Transverse colon (tissue), 4 donors: ENCODE data around the gene HTT-AS. TPM values are rescaled to one million over a fixed set of nuclear protein-coding genes. Genes with fewer than 3 reads are reported as not detected.

Experiments
- DNase-seq: peaks from one replicate; pipeline ENCODE4 v3.0.0-alpha.2; 2019
- H3K27ac ChIP-seq, 4 donors: fragments of 200-600 bp; sonication (generic); 2 replicates each; pipeline ENCODE4 v1.5.1; 2016 to 2018; ENCODE audit warnings: inconsistent platforms in 4 of 4
- H3K27me3 ChIP-seq: fragments of 200-600 bp; sonication (generic); 2 replicates; pipeline ENCODE4 v1.5.1; 2017; ENCODE audit warnings: inconsistent platforms
- H3K36me3 ChIP-seq, 4 donors: fragments of 200-600 bp; sonication (generic); 2 replicates each; pipeline ENCODE4 v1.5.1; 2017 to 2019; ENCODE audit warnings: inconsistent platforms in 4 of 4
- H3K4me1 ChIP-seq, 4 donors: fragments of 200-600 bp; sonication (generic); 2 replicates each; pipeline ENCODE4 v1.5.1; 2017 to 2020; ENCODE audit warnings: inconsistent platforms in 4 of 4
- H3K4me3 ChIP-seq, 4 donors: fragments of 200-600 bp; sonication (generic); 1 replicate in 1 of 4; 2 replicates in 3 of 4; pipeline versions ENCODE4 v1.5.1 to v1.6.1; 2017 to 2019; ENCODE audit warnings: inconsistent platforms in 4 of 4
- H3K9me3 ChIP-seq, 2 donors: fragments of 200-600 bp; sonication (generic); 2 replicates each; pipeline ENCODE4 v1.5.1; 2017 to 2019; ENCODE audit warnings: inconsistent platforms in 2 of 2
- EP300 ChIP-seq: sonication (generic); formaldehyde crosslinking; IDR thresholded peaks from one replicate; pipeline ENCODE4 v1.6.1; 2017; ENCODE audit warnings: antibody characterized with exemption, low read depth
- POLR2A ChIP-seq: fragments of 450-650 bp; IDR thresholded peaks from one replicate; pipeline ENCODE4 v1.6.1; 2016; ENCODE audit warnings: antibody characterized with exemption, mild to moderate bottlenecking, moderate library complexity
- POLR2AphosphoS5 ChIP-seq, 3 donors: sonication (generic); formaldehyde crosslinking; IDR thresholded peaks; one replicate each; pipeline ENCODE4 v1.6.1; 2016; ENCODE audit warnings: antibody characterized with exemption in 3 of 3
- WGBS, 2 donors: methylation state at CpG; one replicate each; pipeline ENCODE4 v1.1.5; 2018; ENCODE audit warnings: low coverage in 1 of 2; 5-methylcytosine and 5-hydroxymethylcytosine counted together
- in situ Hi-C, 4 donors: fragments of 200-750 bp; cut with MboI; loops; one replicate each; pipeline versions ENCODE4 v1.15.0 to v1.15.1; 2017; ENCODE audit warnings: low sequenced_read_pairs in 3 of 4, low pct_ligation_motif_present in 1 of 4, low pct_unique_long_range_greater_than_20kb in 1 of 4
- intact Hi-C: fragments of 100-400 bp; cut with DNase I; formaldehyde crosslinking; loops from one replicate; pipeline ENCODE4 v1.15.1; 2023; ENCODE audit warnings: low total_unique reads
- total RNA-seq, 4 donors: library from RNA; depleted of rRNA; stranded (reverse); fragments of >200 nt; gene quantifications; one replicate each; pipeline ENCODE4 v1.1.0, GENCODE V29; 2016
- TF ChIP-seq, protein P1 (sequence below), 5 experiments: fragments of 200-600 bp in 3 of 5; fragments of 450-650 bp in 2 of 5; sonication (generic) in 3 of 5; IDR thresholded peaks; 1 replicate in 2 of 5; 2 replicates in 3 of 5; pipeline ENCODE4 v1.5.1; 2016 to 2017; ENCODE audit warnings: antibody characterized with exemption in 5 of 5, inconsistent platforms in 3 of 5, mild to moderate bottlenecking in 2 of 5, moderate library complexity in 1 of 5

The HTT-AS gene
- total RNA-seq, 4 donors from 2014 or later = not detected

- H3K36me3 ChIP-seq = peaks cover 0 to 1% (median 0%) of the 10 kb centered on the region in 4 donors
- peaks cover 0 to 21% (median 10%) of the 10 kb centered on the region in 4 donors for H3K4me1 ChIP-seq
- no peak for DNase-seq
- no peak overlapping the region for H3K27ac ChIP-seq
- no peak overlapping the region for H3K4me3 ChIP-seq
- in situ Hi-C loops (no loop called here), intact Hi-C loops (no loop called here)
- 80 to 85% methylated on average over 5 to 6 of the region's 6 CpGs for WGBS, 2 donors
- TF ChIP-seq, protein P1, sequence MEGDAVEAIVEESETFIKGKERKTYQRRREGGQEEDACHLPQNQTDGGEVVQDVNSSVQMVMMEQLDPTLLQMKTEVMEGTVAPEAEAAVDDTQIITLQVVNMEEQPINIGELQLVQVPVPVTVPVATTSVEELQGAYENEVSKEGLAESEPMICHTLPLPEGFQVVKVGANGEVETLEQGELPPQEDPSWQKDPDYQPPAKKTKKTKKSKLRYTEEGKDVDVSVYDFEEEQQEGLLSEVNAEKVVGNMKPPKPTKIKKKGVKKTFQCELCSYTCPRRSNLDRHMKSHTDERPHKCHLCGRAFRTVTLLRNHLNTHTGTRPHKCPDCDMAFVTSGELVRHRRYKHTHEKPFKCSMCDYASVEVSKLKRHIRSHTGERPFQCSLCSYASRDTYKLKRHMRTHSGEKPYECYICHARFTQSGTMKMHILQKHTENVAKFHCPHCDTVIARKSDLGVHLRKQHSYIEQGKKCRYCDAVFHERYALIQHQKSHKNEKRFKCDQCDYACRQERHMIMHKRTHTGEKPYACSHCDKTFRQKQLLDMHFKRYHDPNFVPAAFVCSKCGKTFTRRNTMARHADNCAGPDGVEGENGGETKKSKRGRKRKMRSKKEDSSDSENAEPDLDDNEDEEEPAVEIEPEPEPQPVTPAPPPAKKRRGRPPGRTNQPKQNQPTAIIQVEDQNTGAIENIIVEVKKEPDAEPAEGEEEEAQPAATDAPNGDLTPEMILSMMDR (IDR thresholded peaks at IDR 0.05) = no peak
- TF ChIP-seq EP300 (no peak), POLR2A (no peak), POLR2AphosphoS5 (IDR thresholded peaks at IDR 0.05) (no peak)
- H3K27me3 ChIP-seq = no peaks in the 10 kb centered on the region
- H3K9me3 ChIP-seq = no peaks in the 10 kb centered on the region
These were observed 8.7 kb upstream of the HTT-AS start for GRCh38 chr4:3082925-3083515.

GRCh38 chr4:3079694-3080123 is 5.4 kb upstream of the HTT-AS start:
- no peak overlapping the region for H3K4me3 ChIP-seq
- no peaks in the 10 kb centered on the region for H3K9me3 ChIP-seq
- 33 to 83% methylated on average over 1 to 6 of the region's 6 CpGs for WGBS, 2 donors
- H3K36me3 ChIP-seq = no peaks in the 10 kb centered on the region
- no peaks in the 10 kb centered on the region for H3K27me3 ChIP-seq
- peaks cover 9 to 34% (median 23%) of the 10 kb centered on the region in 4 donors for H3K4me1 ChIP-seq
- DNase-seq = no peak
- intact Hi-C loops (no loop called here), in situ Hi-C loops (no loop called here)
- TF ChIP-seq POLR2AphosphoS5 (IDR thresholded peaks at IDR 0.05) = no peak
- TF ChIP-seq POLR2A = no peak
- TF ChIP-seq, protein P1 (IDR thresholded peaks at IDR 0.05) = no peak
- TF ChIP-seq EP300 = no peak
- H3K27ac ChIP-seq = no peak overlapping the region

- 33 to 63% methylated on average over 1 to 2 of the region's 2 CpGs for WGBS, 2 donors
- H3K27me3 ChIP-seq = no peaks in the 10 kb centered on the region
- no peaks in the 10 kb centered on the region for H3K9me3 ChIP-seq
- no peak for DNase-seq
- TF ChIP-seq POLR2A (no peak), POLR2AphosphoS5 (IDR thresholded peaks at IDR 0.05) (no peak), EP300 (no peak)
- TF ChIP-seq, protein P1 (IDR thresholded peaks at IDR 0.05) = no peak
- in situ Hi-C loops = no loop called here
- H3K27ac ChIP-seq = no peak overlapping the region
- intact Hi-C loops = no loop called here
- no peak overlapping the region for H3K4me3 ChIP-seq
- H3K36me3 ChIP-seq = no peaks in the 10 kb centered on the region
- H3K4me1 ChIP-seq = peaks cover 9 to 25% (median 23%) of the 10 kb centered on the region in 4 donors
These were observed 3.5 kb upstream of the HTT-AS start for GRCh38 chr4:3077796-3078195.

DNA sequence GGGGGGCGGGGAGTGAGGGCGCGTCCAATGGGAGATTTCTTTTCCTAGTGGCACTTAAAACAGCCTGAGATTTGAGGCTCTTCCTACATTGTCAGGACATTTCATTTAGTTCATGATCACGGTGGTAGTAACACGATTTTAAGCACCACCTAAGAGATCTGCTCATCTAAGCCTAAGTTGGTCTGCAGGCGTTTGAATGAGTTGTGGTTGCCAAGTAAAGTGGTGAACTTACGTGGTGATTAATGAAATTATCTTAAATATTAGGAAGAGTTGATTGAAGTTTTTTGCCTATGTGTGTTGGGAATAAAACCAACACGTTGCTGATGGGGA is 1.3 kb upstream of the HTT-AS start:
- TF ChIP-seq POLR2AphosphoS5 (IDR thresholded peaks at IDR 0.05) = no peak
- TF ChIP-seq EP300 = no peak
- TF ChIP-seq, protein P1 (IDR thresholded peaks at IDR 0.05) = no peak
- no peak for DNase-seq
- 0% methylated on average over 2 to 8 of the region's 8 CpGs for WGBS, 2 donors
- in situ Hi-C loops = no loop called here
- H3K9me3 ChIP-seq = no peaks in the 10 kb centered on the region
- H3K4me3 ChIP-seq = peak overlapping the region in 3 of 4 donors; percentile 83 to 96 (median 94)
- H3K36me3 ChIP-seq = no peaks in the 10 kb centered on the region
- intact Hi-C loops = no loop called here
- H3K27me3 ChIP-seq = no peaks in the 10 kb centered on the region
- H3K27ac ChIP-seq = peak overlapping the region; percentile 90 to 98 (median 96)
- H3K4me1 ChIP-seq = peaks cover 9 to 25% (median 21%) of the 10 kb centered on the region in 4 donors
